ENCODE data around the gene CCDC27.

- no peak for TF ChIP-seq CTCF (IDR thresholded peaks at IDR 0.05 in 2 of 3, conservative IDR thresholded peaks at IDR 0.05 in 1 of 3; ENCODE audit: borderline replicate concordance in 1 of 3, insufficient read depth in 1 of 3, low read depth in 2 of 3, low read length in 2 of 3)
- TF ChIP-seq ZBTB33 (IDR thresholded peaks at IDR 0.05; ENCODE audit: extremely low read depth, insufficient replicate concordance, low read length), result no peak
- TF ChIP-seq POLR2A (IDR thresholded peaks at IDR 0.05; ENCODE audit: borderline replicate concordance, extremely low read depth, insufficient read depth, insufficient read length), result no peak
- no peak for TF ChIP-seq REST (IDR thresholded peaks at IDR 0.05; ENCODE audit: low read depth)
Observed at GRCh38 chr1:3730543-3731247, 21.6 kb upstream of the CCDC27 start.

Measured in HCT116 (cell line).